Astrocyte of the spinal cord (primary cell): ENCODE results near the gene ROBO2.

Source experiments
- DNase-seq: peaks from one replicate; pipeline ENCODE4 v3.0.0; 2011; ENCODE audit warnings: low read depth, low spot score
- H3K4me3 ChIP-seq: 2 replicates; pipeline ENCODE4 v1.5.1; 2011; ENCODE audit warnings: low read depth, mild to moderate bottlenecking, low read length, moderate library complexity
- in situ Hi-C: cut with HindIII; loops from 2 replicates; pipeline ENCODE4 v1.10.0; 2017; ENCODE audit warnings: low sequenced_read_pairs
- TF ChIP-seq, protein P1 (sequence below): IDR thresholded peaks from 2 replicates; pipeline ENCODE4 v1.5.1; 2012; ENCODE audit warnings: low read depth, mild to moderate bottlenecking, low read length, inconsistent platforms

Gene ROBO2

DNA sequence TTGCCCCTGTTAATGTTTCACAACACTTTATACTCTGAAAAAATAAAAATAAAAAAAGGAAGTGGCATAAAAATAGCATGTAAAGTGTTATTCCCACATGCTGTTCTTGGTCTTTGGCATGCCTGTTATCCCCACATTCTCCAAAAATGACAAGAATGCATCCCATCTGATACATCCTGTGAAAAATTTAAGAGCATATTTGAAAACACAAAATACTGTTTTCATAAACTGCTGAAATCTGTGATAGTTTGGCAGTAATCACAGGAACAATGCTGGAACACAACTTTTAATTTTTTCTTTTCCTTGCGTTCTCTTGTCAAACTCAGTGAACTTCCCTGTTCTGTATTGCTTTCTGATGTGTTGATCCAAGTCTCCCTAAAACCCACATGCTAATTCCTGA lies 288.8 kb downstream of the ROBO2 start:
- TF ChIP-seq, protein P1, sequence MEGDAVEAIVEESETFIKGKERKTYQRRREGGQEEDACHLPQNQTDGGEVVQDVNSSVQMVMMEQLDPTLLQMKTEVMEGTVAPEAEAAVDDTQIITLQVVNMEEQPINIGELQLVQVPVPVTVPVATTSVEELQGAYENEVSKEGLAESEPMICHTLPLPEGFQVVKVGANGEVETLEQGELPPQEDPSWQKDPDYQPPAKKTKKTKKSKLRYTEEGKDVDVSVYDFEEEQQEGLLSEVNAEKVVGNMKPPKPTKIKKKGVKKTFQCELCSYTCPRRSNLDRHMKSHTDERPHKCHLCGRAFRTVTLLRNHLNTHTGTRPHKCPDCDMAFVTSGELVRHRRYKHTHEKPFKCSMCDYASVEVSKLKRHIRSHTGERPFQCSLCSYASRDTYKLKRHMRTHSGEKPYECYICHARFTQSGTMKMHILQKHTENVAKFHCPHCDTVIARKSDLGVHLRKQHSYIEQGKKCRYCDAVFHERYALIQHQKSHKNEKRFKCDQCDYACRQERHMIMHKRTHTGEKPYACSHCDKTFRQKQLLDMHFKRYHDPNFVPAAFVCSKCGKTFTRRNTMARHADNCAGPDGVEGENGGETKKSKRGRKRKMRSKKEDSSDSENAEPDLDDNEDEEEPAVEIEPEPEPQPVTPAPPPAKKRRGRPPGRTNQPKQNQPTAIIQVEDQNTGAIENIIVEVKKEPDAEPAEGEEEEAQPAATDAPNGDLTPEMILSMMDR, result no peak
- no peak for DNase-seq
- in situ Hi-C loops, result no loop called here
- no peak overlapping the region for H3K4me3 ChIP-seq

DNA sequence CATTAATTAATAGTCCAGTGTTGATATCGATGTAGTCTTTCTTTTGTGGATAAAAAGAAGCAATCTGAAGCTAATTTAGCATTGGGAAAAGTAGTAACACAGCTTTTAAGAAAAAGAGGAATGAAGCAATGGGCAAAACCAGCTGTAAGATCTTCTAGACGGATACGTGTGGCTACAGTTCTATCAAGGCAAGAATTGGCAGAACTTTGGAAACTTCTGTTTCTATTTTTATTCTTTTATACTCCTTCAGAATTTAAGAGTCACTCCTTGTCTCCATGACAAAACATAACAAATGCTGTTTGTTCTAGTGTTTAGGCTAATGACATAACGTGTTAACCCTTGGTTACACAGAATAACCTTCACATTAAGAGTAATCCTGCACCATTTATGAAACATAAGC lies 289.2 kb downstream of the ROBO2 start:
- no peak overlapping the region for H3K4me3 ChIP-seq
- DNase-seq, result no peak
- in situ Hi-C loops, result no loop called here
- TF ChIP-seq, protein P1, result no peak

DNA sequence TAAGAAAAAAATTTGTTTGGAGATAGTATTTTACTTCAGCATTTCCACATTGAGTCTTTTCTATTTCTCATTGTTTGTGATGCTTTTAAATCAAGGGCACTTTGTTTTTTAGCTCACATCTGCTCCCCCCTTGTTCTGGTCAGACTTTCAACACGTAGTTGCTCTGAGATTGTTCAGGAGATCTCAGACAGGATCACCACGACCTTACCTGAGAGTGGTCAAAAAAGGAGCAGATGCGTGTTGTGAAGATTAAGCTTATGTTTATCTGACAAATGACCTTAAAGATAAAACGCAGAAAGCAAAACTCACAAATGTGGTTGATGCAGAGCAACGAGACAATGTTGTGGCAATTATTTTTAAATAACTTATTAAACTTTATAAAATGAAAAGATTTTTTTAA lies 298.3 kb downstream of the ROBO2 start:
- in situ Hi-C loops, result no loop called here
- no peak overlapping the region for H3K4me3 ChIP-seq
- TF ChIP-seq, protein P1, result no peak
- no peak for DNase-seq

DNA sequence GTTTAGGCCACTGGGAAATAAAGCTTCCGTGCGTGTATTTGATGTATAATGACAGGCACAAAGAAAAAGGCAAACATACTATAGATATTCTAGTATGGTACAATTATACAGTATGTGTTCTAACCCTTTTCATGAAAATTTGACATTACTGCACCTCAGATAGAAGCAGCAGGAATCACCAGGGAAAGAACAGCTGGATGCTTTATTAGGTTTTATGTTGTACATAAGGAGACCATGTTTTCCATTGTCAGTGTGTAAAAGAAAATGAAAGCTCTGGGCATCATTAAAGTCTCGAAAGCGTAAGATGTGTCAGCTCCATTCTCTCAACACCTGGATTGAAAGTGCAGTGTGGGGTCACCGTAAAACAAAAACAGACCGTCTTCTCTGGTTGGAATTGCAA lies 302.1 kb downstream of the ROBO2 start:
- TF ChIP-seq, protein P1, result no peak
- no peak overlapping the region for H3K4me3 ChIP-seq
- in situ Hi-C loops, result no loop called here
- DNase-seq, result no peak

DNA sequence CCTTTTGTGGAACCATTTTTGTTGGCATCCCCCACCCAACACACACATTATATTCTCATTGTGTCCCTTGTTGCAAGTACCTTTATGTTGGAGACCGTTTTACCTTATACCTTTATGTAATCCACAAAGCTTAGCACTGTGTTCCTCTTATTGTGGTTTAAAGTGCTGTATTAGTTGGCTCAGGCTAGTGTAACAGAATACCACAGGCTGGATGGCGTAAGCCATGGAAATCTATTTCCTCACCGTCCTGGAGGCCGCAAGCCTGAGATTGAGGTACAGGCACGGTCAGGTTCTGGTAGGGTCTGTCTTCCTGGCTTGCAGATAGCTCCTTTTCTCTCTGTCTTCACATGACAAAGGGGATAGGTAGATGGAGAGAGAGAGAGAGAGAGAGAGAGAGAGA lies 302.8 kb downstream of the ROBO2 start:
- TF ChIP-seq, protein P1, result no peak
- in situ Hi-C loops, result no loop called here
- DNase-seq, result no peak
- no peak overlapping the region for H3K4me3 ChIP-seq

DNA sequence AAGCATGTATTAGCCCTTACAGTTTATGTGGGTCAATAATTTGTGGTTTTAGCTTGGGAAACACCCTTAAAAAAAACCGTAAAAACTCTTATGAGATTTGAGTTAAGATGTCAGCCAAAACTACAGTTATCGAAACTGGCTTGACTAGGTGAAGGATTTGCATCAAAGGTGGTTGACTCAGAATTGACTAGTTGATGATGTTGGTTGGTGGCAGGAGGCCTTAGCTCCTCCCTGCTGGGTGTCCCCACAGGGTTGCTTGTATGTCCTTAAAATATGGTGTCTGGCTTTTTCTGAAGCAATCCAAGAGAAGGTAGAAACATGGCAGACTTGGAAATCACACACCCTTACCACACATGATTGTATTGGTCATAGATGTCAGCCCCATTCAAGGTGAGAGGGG lies 305.1 kb downstream of the ROBO2 start:
- no peak for DNase-seq
- in situ Hi-C loops, result no loop called here
- H3K4me3 ChIP-seq, result no peak overlapping the region
- TF ChIP-seq, protein P1, result no peak
